Measurements from ENCODE around the gene PACSIN1.

GRCh38 chr6:34558172-34558714, 92.4 kb downstream of the PACSIN1 start:
- TF ChIP-seq CTCF (optimal IDR thresholded peaks at IDR 0.05 in 1 of 3, IDR thresholded peaks at IDR 0.05 in 1 of 3, conservative IDR thresholded peaks at IDR 0.05 in 1 of 3; ENCODE audit: extremely low read depth in 1 of 3, insufficient read depth in 2 of 3, low read length in 3 of 3) (no peak), EZH2 (IDR thresholded peaks at IDR 0.05; ENCODE audit: low read length) (no peak)

Measured in keratinocyte (primary cell).